Pancreas (tissue), 10 donors: ENCODE measurements around the gene TMEM82. TPM values are rescaled to one million over a fixed set of nuclear protein-coding genes. Genes with fewer than 3 reads are reported as not detected.

ENCODE experiments used
- ATAC-seq, 4 donors: fragments of 200-7000 bp; cut with Tn5 transposase; one replicate each; pipeline versions ENCODE4 v1.8.0 to v1.9.1; 2020; ENCODE audit warnings: mild to moderate bottlenecking in 4 of 4, moderate library complexity in 4 of 4
- DNase-seq, 6 donors: peaks; one replicate each; pipeline ENCODE4 v3.0.0-alpha.2; 2020
- FAIRE-seq: peaks from 2 replicates; lab custom pipeline; 2012; peaks lifted over from hg19 to GRCh38; lab: Jason Lieb, UNC
- H3K27ac ChIP-seq, 4 donors: fragments of 200-600 bp; sonication (generic); 1 replicate in 3 of 4; 2 replicates in 1 of 4; pipeline versions ENCODE4 v1.5.0 to v1.8.0; 2020
- H3K27me3 ChIP-seq, 4 donors: fragments of 200-600 bp; one replicate each; pipeline ENCODE4 v1.8.0; 2021
- H3K36me3 ChIP-seq, 3 donors: fragments of 200-600 bp; sonication (generic) in 1 of 3; one replicate each; pipeline versions ENCODE4 v1.5.0 to v1.8.0; 2020 to 2021
- H3K4me1 ChIP-seq, 3 donors: fragments of 200-600 bp; one replicate each; pipeline ENCODE4 v1.8.0; 2021
- H3K4me3 ChIP-seq, 4 donors: fragments of 200-600 bp; sonication (generic) in 2 of 4; one replicate each; pipeline versions ENCODE4 v1.5.0 to v1.8.0; 2020 to 2021
- H3K9me3 ChIP-seq, 4 donors: fragments of 200-600 bp; one replicate each; pipeline ENCODE4 v1.8.0; 2021
- CTCF ChIP-seq, 4 donors: fragments of 200-600 bp; sonication (generic) in 3 of 4; IDR thresholded peaks; one replicate each; pipeline versions ENCODE4 v1.5.0 to v1.8.0; 2021; ENCODE audit warnings: antibody characterized with exemption in 4 of 4
- WGBS, 2 donors: extraction: QIAGEN DNeasy Blood & Tissue Kit; methylation state at CpG; one replicate each; pipeline ENCODE4 v1.1.7; 2013; 5-methylcytosine and 5-hydroxymethylcytosine counted together
- intact Hi-C, 3 donors: fragments of 100-400 bp; cut with DNase I; formaldehyde crosslinking; loops; one replicate each; pipeline versions ENCODE4 v1.11.1 to v1.14.2; 2022
- polyA plus RNA-seq, 2 donors: library from polyadenylated mRNA; stranded (reverse); fragments of 200-250 nt; gene quantifications; one replicate each; pipeline ENCODE4 v1.2.3, GENCODE V29; 2013
- total RNA-seq, 6 donors: library from RNA; stranded (reverse); fragmentation: NEBNext Ultra II Directional in 4 of 6; extraction: Animal tissue kit (Norgen Biotek cat#: 25700) in 4 of 6; gene quantifications; one replicate each; pipeline versions ENCODE4 v1.2.1 to v1.2.4, GENCODE V29; 2021 to 2023
- donor health status: healthy with polysubstance abuse.
- donor health status: DM: no; HTN: no; CAD: no; lungs with moderate emphysema.
- donor health status: DM: no; HTN: no; CAD: no.
- donor health status: control.
- donor health status: control.
- donor health status: Bipolar disorder and iron deficiency.
- donor health status: DM: yes; HTN: yes; CAD: no.
- donor health status: DM: no; HTN: no; CAD: no.
- donor health status: DM: no; HTN: no; CAD: no.
- donor health status: DM: yes; HTN: yes; CAD: no.

TMEM82 gene
- total and polyA plus RNA-seq, 8 donors = not detected

- no peak for ATAC-seq
- intact Hi-C loops = no loop called here
- DNase-seq = no peak
- no peak for FAIRE-seq
- peaks cover 0 to 19% (median 14%) of the 10 kb centered on the region in 3 donors for H3K4me1 ChIP-seq
- TF ChIP-seq CTCF (IDR thresholded peaks at IDR 0.05) = no peak
- no peaks in the 10 kb centered on the region for H3K9me3 ChIP-seq
- WGBS, 2 donors = 86% methylated on average over 16 to 17 of the region's 17 CpGs
- H3K4me3 ChIP-seq = no peak overlapping the region
- H3K36me3 ChIP-seq = no peaks in the 10 kb centered on the region
- H3K27me3 ChIP-seq = no peaks in the 10 kb centered on the region
- H3K27ac ChIP-seq = peak overlapping the region in 2 of 4 donors; percentile 79 to 81
Measured at GRCh38 chr1:15704526-15705183, 37.6 kb upstream of the TMEM82 start.

GRCh38 chr1:15705184-15705566, 37.1 kb upstream of the TMEM82 start:
- intact Hi-C loops = no loop called here
- Histone ChIP-seq H3K27ac (no peak overlapping the region), H3K36me3 (no peaks in the 10 kb centered on the region), H3K9me3 (no peaks in the 10 kb centered on the region), H3K4me1 (peaks cover 0 to 19% (median 14%) of the 10 kb centered on the region in 3 donors), H3K4me3 (no peak overlapping the region), H3K27me3 (no peaks in the 10 kb centered on the region)
- WGBS, 2 donors = 88 to 92% methylated on average over 10 to 11 of the region's 11 CpGs
- TF ChIP-seq CTCF (IDR thresholded peaks at IDR 0.05) = no peak
- FAIRE-seq (no peak), DNase-seq (no peak), ATAC-seq (no peak)

GRCh38 chr1:15706751-15707150, 35.5 kb upstream of the TMEM82 start:
- ATAC-seq (no peak), FAIRE-seq (no peak), DNase-seq (no peak)
- H3K27me3 ChIP-seq = no peaks in the 10 kb centered on the region
- no peaks in the 10 kb centered on the region for H3K36me3 ChIP-seq
- 73 to 79% methylated on average over 7 of the region's 7 CpGs for whole genome bisulfite sequencing, 2 donors
- no peak overlapping the region for H3K27ac ChIP-seq
- intact Hi-C loops = no loop called here
- H3K9me3 ChIP-seq = no peaks in the 10 kb centered on the region
- H3K4me3 ChIP-seq = no peak overlapping the region
- no peak for TF ChIP-seq CTCF (IDR thresholded peaks at IDR 0.05)
- peaks cover 0 to 19% (median 14%) of the 10 kb centered on the region in 3 donors for H3K4me1 ChIP-seq

GRCh38 chr1:15707239-15707925, 34.9 kb upstream of the TMEM82 start:
- no peak for FAIRE-seq
- H3K27me3 ChIP-seq = no peaks in the 10 kb centered on the region
- 90 to 92% methylated on average over 8 of the region's 8 CpGs for WGBS, 2 donors
- H3K9me3 ChIP-seq = no peaks in the 10 kb centered on the region
- ATAC-seq = no peak
- peaks cover 0 to 18% (median 14%) of the 10 kb centered on the region in 3 donors for H3K4me1 ChIP-seq
- no peaks in the 10 kb centered on the region for H3K36me3 ChIP-seq
- H3K4me3 ChIP-seq = no peak overlapping the region
- intact Hi-C loops = no loop called here
- no peak for DNase-seq
- TF ChIP-seq CTCF (IDR thresholded peaks at IDR 0.05) = no peak
- no peak overlapping the region for H3K27ac ChIP-seq
